GM10266 (cell line): Measurements from ENCODE around the gene MCCC1.

Source experiments
- DNase-seq: peaks from one replicate; pipeline ENCODE4 v3.0.0; 2012; ENCODE audit errors: extremely low spot score
- TF ChIP-seq, protein P1 (sequence below): IDR thresholded peaks from 2 replicates; pipeline ENCODE4 v1.5.1; 2012; ENCODE audit warnings: mild to moderate bottlenecking, low read depth; ENCODE audit not compliant: control insufficient read depth, insufficient read depth; ENCODE audit errors: missing control alignments

Gene MCCC1

DNA sequence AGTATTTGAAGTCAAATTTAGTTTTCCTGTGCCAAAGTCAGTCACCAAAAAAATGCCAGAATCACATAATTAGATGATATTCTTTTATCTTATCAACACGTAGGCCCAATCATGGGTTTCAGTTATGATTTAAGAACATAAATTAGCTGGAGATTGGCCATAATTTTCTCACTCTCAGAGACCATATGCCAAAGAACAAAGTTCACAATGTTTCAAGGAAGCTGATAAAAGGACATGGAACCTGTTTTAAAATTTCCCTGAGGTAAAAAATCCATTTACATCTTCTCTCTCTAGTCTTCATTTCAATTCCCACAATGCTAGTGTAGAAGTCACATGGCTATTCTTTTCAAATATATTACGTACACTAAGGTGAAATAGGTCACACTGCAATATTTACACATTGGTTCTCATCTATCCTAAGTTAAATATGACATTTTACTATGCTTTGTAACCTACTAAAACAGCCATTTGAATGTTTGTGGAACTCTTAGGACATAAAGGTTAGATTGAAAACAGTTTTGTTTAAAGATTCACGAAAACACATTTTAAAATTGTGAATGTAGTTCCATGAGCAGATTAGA is 76.3 kb downstream of the MCCC1 start:
- no peak for DNase-seq

GRCh38 chr3:183018421-183019192 is 80.7 kb downstream of the MCCC1 start:
- DNase-seq = no peak
- TF ChIP-seq, protein P1, sequence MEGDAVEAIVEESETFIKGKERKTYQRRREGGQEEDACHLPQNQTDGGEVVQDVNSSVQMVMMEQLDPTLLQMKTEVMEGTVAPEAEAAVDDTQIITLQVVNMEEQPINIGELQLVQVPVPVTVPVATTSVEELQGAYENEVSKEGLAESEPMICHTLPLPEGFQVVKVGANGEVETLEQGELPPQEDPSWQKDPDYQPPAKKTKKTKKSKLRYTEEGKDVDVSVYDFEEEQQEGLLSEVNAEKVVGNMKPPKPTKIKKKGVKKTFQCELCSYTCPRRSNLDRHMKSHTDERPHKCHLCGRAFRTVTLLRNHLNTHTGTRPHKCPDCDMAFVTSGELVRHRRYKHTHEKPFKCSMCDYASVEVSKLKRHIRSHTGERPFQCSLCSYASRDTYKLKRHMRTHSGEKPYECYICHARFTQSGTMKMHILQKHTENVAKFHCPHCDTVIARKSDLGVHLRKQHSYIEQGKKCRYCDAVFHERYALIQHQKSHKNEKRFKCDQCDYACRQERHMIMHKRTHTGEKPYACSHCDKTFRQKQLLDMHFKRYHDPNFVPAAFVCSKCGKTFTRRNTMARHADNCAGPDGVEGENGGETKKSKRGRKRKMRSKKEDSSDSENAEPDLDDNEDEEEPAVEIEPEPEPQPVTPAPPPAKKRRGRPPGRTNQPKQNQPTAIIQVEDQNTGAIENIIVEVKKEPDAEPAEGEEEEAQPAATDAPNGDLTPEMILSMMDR = no peak

More for the DNA sequence above, 76.3 kb downstream of the MCCC1 start:
- TF ChIP-seq, protein P1 = no peak

DNA sequence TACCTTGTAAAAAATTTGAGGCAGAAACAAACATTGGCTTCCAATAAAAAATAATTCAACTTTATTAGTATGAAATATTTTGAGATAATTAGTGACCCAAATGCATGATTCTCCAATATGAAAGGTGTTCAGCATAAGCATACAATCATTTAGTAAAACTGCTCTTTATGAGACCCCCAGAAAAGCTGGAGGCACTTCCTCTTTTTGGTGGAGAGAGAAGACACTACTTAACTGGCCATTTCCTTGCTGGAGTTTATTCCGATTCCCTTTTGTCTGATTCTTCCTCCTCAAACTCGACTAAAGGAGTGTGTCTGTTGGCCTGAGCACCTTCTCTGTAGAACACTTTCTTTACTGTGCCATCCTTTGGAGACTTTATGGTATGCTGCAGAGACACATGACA is 84.1 kb downstream of the MCCC1 start:
- DNase-seq = no peak
- TF ChIP-seq, protein P1 = no peak

- TF ChIP-seq, protein P1 = no peak
- DNase-seq = no peak
Observed at GRCh38 chr3:183013856-183014255, 85.4 kb downstream of the MCCC1 start.

GRCh38 chr3:183013074-183013473 is 86.2 kb downstream of the MCCC1 start:
- TF ChIP-seq, protein P1 = no peak
- DNase-seq = no peak

- TF ChIP-seq, protein P1 = no peak
- no peak for DNase-seq
Observed at GRCh38 chr3:183008800-183009199, 90.5 kb downstream of the MCCC1 start.

DNA sequence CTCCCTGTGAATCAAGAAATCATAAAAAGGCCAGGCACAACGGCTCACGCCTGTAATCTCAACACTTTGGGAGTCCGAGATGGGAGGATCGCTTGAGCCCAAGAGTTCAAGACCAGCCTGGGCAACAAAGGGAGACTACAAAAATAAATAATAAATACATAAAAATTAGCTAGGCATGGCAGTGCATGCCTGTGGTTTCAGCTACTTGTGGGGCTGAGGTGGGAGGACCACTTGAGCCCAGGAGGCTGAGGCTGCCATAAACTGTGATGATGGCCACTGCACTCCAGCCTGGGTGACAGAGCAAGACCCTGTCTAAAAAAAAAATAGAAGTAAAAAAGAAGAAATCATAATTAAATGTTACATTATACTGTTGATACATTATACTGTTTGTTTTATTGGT is 91.0 kb downstream of the MCCC1 start:
- no peak for DNase-seq
- TF ChIP-seq, protein P1 = no peak
